Measurements from ENCODE around the gene DAP.
"Not testable (repeated sequence)": the region's sequence is repeated elsewhere in the genome, so short reads cannot be mapped to it uniquely, and the experiment has no call there.

DAP gene

GRCh38 chr5:10667431-10668057 is 93.5 kb downstream of the DAP start:
- Histone ChIP-seq H3K9me3 (ENCODE audit: low read depth, low read length) (no peaks in the 10 kb centered on the region), H3K36me3 (ENCODE audit: insufficient read depth, low read length) (no peaks in the 10 kb centered on the region), H3K9ac (ENCODE audit: insufficient read length) (no peak overlapping the region), H3K4me3 (no peak overlapping the region), H3K27ac (no peak overlapping the region)
- DNase-seq (ENCODE audit: low read depth, low spot score), result no peak
- TF ChIP-seq POLR2AphosphoS5 (IDR thresholded peaks at IDR 0.05; ENCODE audit: borderline replicate concordance, low read depth, low read length), result no peak
- no peak for TF ChIP-seq FOXP2 (optimal IDR thresholded peaks at IDR 0.05; ENCODE audit: control extremely low read depth, extremely low read length, insufficient read depth)

- H3K4me3 ChIP-seq, result no peak overlapping the region
- no peak overlapping the region for H3K9ac ChIP-seq (ENCODE audit: insufficient read length)
- H3K36me3 ChIP-seq (ENCODE audit: insufficient read depth, low read length), result no peaks in the 10 kb centered on the region
- DNase-seq (ENCODE audit: low read depth, low spot score), result no peak
- TF ChIP-seq FOXP2 (optimal IDR thresholded peaks at IDR 0.05; ENCODE audit: control extremely low read depth, extremely low read length, insufficient read depth), result no peak
- no peak for TF ChIP-seq POLR2AphosphoS5 (IDR thresholded peaks at IDR 0.05; ENCODE audit: borderline replicate concordance, low read depth, low read length)
- no peak for TF ChIP-seq EZH2 (IDR thresholded peaks at IDR 0.05)
- no peaks in the 10 kb centered on the region for H3K9me3 ChIP-seq (ENCODE audit: low read depth, low read length)
- no peak overlapping the region for H3K27ac ChIP-seq
These were observed 94.3 kb downstream of the DAP start for GRCh38 chr5:10666531-10667299.

DNA sequence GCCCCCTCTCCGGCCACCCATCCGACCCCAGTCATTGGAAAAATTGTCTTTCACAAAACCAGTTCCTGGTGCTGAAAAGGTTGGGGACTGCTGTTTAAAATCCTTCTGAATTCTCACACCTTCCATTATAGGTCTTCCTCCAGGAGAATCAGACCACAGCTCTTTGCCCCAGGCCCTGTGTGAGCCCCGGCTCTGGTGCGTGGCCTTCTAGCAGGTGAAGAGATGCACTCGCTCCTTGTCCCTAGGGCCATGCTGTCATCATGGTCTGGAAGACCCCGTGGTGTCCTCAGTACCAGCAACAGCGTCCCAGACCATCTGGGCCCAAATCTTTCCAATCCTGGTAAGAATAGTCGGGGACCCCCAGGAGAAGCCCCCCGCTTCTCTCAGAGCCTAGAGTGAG is 95.2 kb downstream of the DAP start:
- H3K9me3 ChIP-seq (ENCODE audit: low read depth, low read length), result no peaks in the 10 kb centered on the region
- no peak overlapping the region for H3K9ac ChIP-seq (ENCODE audit: insufficient read length)
- H3K4me3 ChIP-seq, result no peak overlapping the region
- no peak for DNase-seq (ENCODE audit: low read depth, low spot score)
- TF ChIP-seq FOXP2 (optimal IDR thresholded peaks at IDR 0.05; ENCODE audit: control extremely low read depth, extremely low read length, insufficient read depth) (no peak), POLR2AphosphoS5 (IDR thresholded peaks at IDR 0.05; ENCODE audit: borderline replicate concordance, low read depth, low read length) (no peak), EZH2 (IDR thresholded peaks at IDR 0.05) (no peak)
- no peaks in the 10 kb centered on the region for H3K36me3 ChIP-seq (ENCODE audit: insufficient read depth, low read length)
- no peak overlapping the region for H3K27ac ChIP-seq

DNA sequence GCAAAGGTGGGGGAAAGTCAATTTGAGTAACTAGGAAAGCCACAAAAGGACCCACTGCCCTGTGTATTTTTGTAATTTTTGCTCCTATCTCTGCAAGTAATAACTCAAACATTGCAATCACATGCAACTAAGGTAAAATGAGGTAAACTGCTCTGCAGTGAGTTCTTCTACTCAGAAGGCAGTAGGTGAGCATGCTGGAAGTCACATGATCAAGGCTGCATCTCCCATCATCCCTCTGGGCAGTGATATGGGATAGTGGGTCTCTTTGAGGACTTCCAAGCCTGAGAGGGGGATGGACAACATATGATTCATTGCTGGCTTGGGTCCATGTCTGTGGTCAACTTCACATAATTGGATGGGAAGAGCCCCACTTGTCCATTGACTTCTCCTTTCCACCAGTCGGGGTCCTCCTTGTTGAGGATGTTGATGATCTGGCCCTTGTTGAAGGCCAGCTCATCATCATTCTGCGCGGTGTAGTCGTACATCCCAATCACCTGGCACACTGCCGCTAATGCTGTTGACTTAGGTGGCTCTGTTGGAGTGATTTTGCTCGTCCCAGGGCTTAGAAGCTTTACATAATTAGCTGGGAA is 96.8 kb downstream of the DAP start:
- not testable (repeated sequence) for H3K4me3 ChIP-seq; H3K36me3 ChIP-seq (ENCODE audit: insufficient read depth, low read length); H3K9me3 ChIP-seq (ENCODE audit: low read depth, low read length); H3K9ac ChIP-seq (ENCODE audit: insufficient read length); H3K27ac ChIP-seq; DNase-seq (ENCODE audit: low read depth, low spot score)

DNA sequence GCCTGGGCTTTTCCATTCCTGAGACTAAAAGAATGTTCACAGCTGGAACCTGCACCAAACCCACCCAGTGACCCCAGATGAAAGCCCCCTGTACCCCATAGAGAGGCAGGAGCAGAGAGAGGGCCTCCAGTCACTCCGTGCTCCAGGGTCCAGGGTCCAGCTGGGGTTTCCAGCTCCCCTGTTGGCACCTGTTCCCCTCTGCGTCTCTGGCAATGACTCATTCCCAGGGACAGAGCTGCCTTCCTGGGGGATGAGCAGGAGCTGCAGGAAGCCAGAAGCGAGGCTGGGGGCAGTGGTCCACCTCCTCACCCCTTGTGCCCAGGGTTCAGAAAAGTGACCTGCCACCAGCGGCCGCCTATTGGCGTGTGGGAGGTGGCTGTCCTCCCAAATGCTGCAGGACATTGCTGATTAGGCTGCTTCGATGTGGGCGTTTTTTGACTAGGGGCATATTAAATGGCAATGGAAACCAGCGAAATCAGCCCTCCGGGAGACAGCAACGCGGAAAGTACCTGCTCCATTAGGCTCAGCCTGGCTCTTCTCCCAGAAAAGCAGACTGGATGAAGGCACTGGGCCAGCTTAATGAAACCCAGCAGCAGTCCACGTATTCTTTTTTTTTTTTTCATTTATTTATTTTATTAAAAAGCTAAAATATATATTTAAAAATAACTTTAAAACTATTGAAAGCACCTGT is 97.4 kb downstream of the DAP start:
- Histone ChIP-seq H3K27ac (no peak overlapping the region), H3K9ac (ENCODE audit: insufficient read length) (no peak overlapping the region), H3K9me3 (ENCODE audit: low read depth, low read length) (no peaks in the 10 kb centered on the region), H3K36me3 (ENCODE audit: insufficient read depth, low read length) (no peaks in the 10 kb centered on the region), H3K4me3 (no peak overlapping the region)
- TF ChIP-seq FOXP2 (optimal IDR thresholded peaks at IDR 0.05; ENCODE audit: control extremely low read depth, extremely low read length, insufficient read depth), result no peak
- no peak for TF ChIP-seq POLR2AphosphoS5 (IDR thresholded peaks at IDR 0.05; ENCODE audit: borderline replicate concordance, low read depth, low read length)
- no peak for TF ChIP-seq EZH2 (IDR thresholded peaks at IDR 0.05)
- DNase-seq (ENCODE audit: low read depth, low spot score), result no peak

DNA sequence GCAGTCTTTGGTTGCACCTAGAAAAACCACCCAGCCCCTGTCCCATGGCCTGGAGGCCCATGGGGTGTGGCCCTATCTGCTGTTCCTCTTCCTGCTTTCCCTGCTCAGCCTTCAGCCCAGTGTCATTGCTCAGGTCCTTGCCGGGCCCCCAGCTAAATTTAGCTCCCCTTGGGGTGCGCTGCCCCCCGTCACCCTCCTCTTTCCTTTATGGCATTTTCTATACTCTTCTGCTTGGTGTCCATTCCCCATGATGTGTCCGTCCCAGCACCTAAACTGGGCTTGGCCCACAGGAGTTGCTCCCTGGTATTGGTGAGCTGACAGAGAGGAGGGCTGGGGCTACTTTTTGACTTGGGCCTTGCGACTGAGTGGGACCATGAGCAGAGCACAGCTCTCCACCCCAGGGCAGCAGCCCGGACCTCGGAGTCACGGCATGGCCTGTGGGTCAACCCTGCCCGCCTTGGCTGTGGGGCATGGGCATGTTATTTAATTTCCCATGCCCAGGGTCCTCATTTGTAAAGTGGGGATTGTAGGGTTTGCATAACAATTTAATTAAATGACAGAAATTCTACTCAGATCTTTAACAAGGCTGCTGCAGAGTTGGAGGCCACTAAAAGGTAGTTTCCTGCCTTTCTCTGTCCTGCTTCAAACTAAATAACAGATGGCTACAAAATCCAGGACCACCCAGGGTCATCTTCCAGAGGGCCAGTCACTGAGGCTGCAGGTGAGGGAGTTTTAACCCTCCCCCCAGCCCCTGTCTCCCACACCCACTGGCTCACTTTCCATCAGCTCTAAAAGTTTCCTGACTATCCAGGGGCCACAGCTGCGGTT is 98.2 kb downstream of the DAP start:
- no peak overlapping the region for H3K9ac ChIP-seq (ENCODE audit: insufficient read length)
- no peak for TF ChIP-seq FOXP2 (optimal IDR thresholded peaks at IDR 0.05; ENCODE audit: control extremely low read depth, extremely low read length, insufficient read depth)
- TF ChIP-seq EZH2 (IDR thresholded peaks at IDR 0.05), result no peak
- TF ChIP-seq POLR2AphosphoS5 (IDR thresholded peaks at IDR 0.05; ENCODE audit: borderline replicate concordance, low read depth, low read length), result no peak
- no peak overlapping the region for H3K4me3 ChIP-seq
- H3K9me3 ChIP-seq (ENCODE audit: low read depth, low read length), result no peaks in the 10 kb centered on the region
- DNase-seq (ENCODE audit: low read depth, low spot score), result no peak
- no peak overlapping the region for H3K27ac ChIP-seq
- H3K36me3 ChIP-seq (ENCODE audit: insufficient read depth, low read length), result no peaks in the 10 kb centered on the region

GRCh38 chr5:10662083-10662482 is 99.0 kb downstream of the DAP start:
- H3K9ac ChIP-seq (ENCODE audit: insufficient read length), result no peak overlapping the region
- H3K9me3 ChIP-seq (ENCODE audit: low read depth, low read length), result no peaks in the 10 kb centered on the region
- TF ChIP-seq POLR2AphosphoS5 (IDR thresholded peaks at IDR 0.05; ENCODE audit: borderline replicate concordance, low read depth, low read length) (no peak), FOXP2 (optimal IDR thresholded peaks at IDR 0.05; ENCODE audit: control extremely low read depth, extremely low read length, insufficient read depth) (no peak), EZH2 (IDR thresholded peaks at IDR 0.05) (no peak)
- no peak overlapping the region for H3K4me3 ChIP-seq
- H3K27ac ChIP-seq, result no peak overlapping the region
- no peak for DNase-seq (ENCODE audit: low read depth, low spot score)
- H3K36me3 ChIP-seq (ENCODE audit: insufficient read depth, low read length), result no peaks in the 10 kb centered on the region

- no peak overlapping the region for H3K4me3 ChIP-seq
- H3K9me3 ChIP-seq (ENCODE audit: low read depth, low read length), result no peaks in the 10 kb centered on the region
- TF ChIP-seq EZH2 (IDR thresholded peaks at IDR 0.05), result no peak
- H3K27ac ChIP-seq, result no peak overlapping the region
- no peaks in the 10 kb centered on the region for H3K36me3 ChIP-seq (ENCODE audit: insufficient read depth, low read length)
- DNase-seq (ENCODE audit: low read depth, low spot score), result no peak
- H3K9ac ChIP-seq (ENCODE audit: insufficient read length), result no peak overlapping the region
These were observed 99.6 kb downstream of the DAP start for GRCh38 chr5:10661401-10661800.
